Heart left ventricle (tissue), 13 donors: ENCODE data around the gene MYL3.

Source experiments
- CTCF ChIP-seq, 12 donors: fragments of 200-600 bp; sonication (generic) in 4 of 12; IDR thresholded peaks; one replicate each; pipeline versions ENCODE4 v1.5.0 to v1.8.0; 2018 to 2022; ENCODE audit warnings: antibody characterized with exemption in 12 of 12, mild to moderate bottlenecking in 5 of 12
- POLR2A ChIP-seq, 2 donors: fragments of 450-650 bp; IDR thresholded peaks; one replicate each; pipeline ENCODE4 v1.6.1; 2017; ENCODE audit warnings: antibody characterized with exemption in 2 of 2, mild to moderate bottlenecking in 2 of 2, moderate library complexity in 2 of 2
- donor health status: ischemic (EF 13 %, LVEDD 7.1; RV severe dilation, severe dysfunction).
- donor health status: DM: no; HTN: yes; CAD: no.
- donor health status: DM: no; HTN: no; CAD: no.
- donor health status: ischemic (EF 25% LVEDD 6.9; RV normal size, moderate dysfunction).
- donor health status: ischemic (EF 25% LVEDD 5.7; RV mildly dilated, moderate dysfunction).
- donor health status: ischemic (EF 35%, LVEDD 5.7; RV mildly dilated, moderate dysfunction).
- donor health status: nonischemic (EF 11% LVEDD 7.7; RV severe dilation, severe dysfunction).
- donor health status: DM: yes; HTN: yes; CAD: no.
- donor health status: PGD.
- donor health status: ischemic (EF 29% LVEDD 5.4; RV normal size, mild dysfunction).
- donor health status: nonischemic (EF 23%, LVEDD 6.1; RV moderate dilation, normal function).

GRCh38 chr3:46910166-46910760, 47.0 kb upstream of the MYL3 start:
- no peak for TF ChIP-seq CTCF (IDR thresholded peaks at IDR 0.05)
- no peak for TF ChIP-seq POLR2A (IDR thresholded peaks at IDR 0.05)
